Measurements from ENCODE around the gene SOCS6. TPM values are rescaled to one million over a fixed set of nuclear protein-coding genes. Genes with fewer than 3 reads are reported as not detected.
"Not testable (repeated sequence)": the region's sequence is repeated elsewhere in the genome, so short reads cannot be mapped to it uniquely, and the experiment has no call there.

SOCS6 gene
- total and polyA plus RNA-seq, 2 experiments from 2014 or later: 14.4 to 35.3 TPM

DNA sequence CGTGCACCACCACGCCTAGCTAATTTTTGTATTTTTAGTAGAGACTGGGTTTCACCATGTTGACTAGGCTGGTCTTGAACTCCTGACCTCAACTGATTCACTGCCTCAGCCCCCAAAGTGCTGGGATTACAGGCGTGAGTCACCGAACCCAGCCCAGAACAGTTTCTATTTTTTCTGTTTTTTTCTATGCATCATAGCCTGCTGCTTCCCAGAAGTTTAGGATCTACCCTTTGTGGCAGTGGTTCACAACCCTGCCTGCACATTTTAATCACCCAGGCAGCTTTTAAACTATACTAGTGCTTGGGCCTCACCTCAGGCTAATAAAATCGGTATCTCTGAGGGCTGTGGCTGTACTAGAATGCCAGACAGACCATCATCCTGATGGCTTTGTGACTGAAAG is 39.7 kb upstream of the SOCS6 start:
- Histone ChIP-seq H3K27me3 (no peaks in the 10 kb centered on the region), H3K4me2 (no peak overlapping the region), H3K4me1 (ENCODE audit: insufficient read depth) (no peaks in the 10 kb centered on the region), H2AFZ (no peak overlapping the region), H3K4me3 (no peak overlapping the region), H4K20me1 (ENCODE audit: insufficient read depth, poor library complexity, severe bottlenecking) (no peaks in the 10 kb centered on the region), H3K79me2 (no peaks in the 10 kb centered on the region), H3K27ac (no peak overlapping the region), H3K9me3 (ENCODE audit: low read depth) (no peaks in the 10 kb centered on the region), H3K9me2 (replicated peaks; ENCODE audit: insufficient read depth) (no peaks in the 10 kb centered on the region), H3K36me3 (replicated peaks; ENCODE audit: insufficient read depth, low read depth) (no peaks in the 10 kb centered on the region)
- TF ChIP-seq EZH2phosphoT487 (IDR thresholded peaks at IDR 0.05; ENCODE audit: low read depth, severe bottlenecking, unreplicated experiment) (no peak), EZH2 (IDR thresholded peaks at IDR 0.05; ENCODE audit: borderline replicate concordance) (no peak)
- TF ChIP-seq, protein P1, sequence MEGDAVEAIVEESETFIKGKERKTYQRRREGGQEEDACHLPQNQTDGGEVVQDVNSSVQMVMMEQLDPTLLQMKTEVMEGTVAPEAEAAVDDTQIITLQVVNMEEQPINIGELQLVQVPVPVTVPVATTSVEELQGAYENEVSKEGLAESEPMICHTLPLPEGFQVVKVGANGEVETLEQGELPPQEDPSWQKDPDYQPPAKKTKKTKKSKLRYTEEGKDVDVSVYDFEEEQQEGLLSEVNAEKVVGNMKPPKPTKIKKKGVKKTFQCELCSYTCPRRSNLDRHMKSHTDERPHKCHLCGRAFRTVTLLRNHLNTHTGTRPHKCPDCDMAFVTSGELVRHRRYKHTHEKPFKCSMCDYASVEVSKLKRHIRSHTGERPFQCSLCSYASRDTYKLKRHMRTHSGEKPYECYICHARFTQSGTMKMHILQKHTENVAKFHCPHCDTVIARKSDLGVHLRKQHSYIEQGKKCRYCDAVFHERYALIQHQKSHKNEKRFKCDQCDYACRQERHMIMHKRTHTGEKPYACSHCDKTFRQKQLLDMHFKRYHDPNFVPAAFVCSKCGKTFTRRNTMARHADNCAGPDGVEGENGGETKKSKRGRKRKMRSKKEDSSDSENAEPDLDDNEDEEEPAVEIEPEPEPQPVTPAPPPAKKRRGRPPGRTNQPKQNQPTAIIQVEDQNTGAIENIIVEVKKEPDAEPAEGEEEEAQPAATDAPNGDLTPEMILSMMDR (IDR thresholded peaks at IDR 0.05; ENCODE audit: poor library complexity): no peak
- DNase-seq (ENCODE audit: low spot score): no peak
- WGBS (ENCODE audit: low lambda C conversion rate, missing lambda C conversion rate): 79% methylated on average over 5 of the region's 5 CpGs

DNA sequence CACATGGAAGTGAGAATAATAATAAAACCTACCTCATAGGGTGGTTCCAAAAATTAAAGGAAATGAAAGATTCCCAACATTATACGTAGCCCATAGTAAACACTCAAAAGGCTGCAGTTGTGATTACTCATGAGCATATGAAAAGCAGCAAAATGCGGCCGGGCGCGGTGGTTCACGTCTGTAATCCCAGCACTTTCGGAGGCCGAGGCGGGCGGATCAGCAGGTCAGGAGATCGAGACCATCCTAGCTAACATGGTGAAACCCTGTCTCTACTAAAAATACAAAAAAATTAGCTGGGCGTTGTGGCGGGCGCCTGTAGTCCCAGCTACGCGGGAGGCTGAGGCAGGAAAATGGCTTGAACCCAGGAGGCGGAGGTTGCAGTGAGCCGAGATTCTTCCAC is 39.0 kb upstream of the SOCS6 start:
- not testable (repeated sequence) for H3K79me2 ChIP-seq; H4K20me1 ChIP-seq (ENCODE audit: insufficient read depth, poor library complexity, severe bottlenecking); H3K27ac ChIP-seq; H3K9me2 ChIP-seq (replicated peaks; ENCODE audit: insufficient read depth); H3K4me1 ChIP-seq (ENCODE audit: insufficient read depth); H3K4me2 ChIP-seq; H3K4me3 ChIP-seq; DNase-seq (ENCODE audit: low spot score); H3K9me3 ChIP-seq (ENCODE audit: low read depth); H3K36me3 ChIP-seq (replicated peaks; ENCODE audit: insufficient read depth, low read depth); H2AFZ ChIP-seq; H3K27me3 ChIP-seq
- WGBS (ENCODE audit: low lambda C conversion rate, missing lambda C conversion rate): 92% methylated on average over 18 of the region's 18 CpGs

DNA sequence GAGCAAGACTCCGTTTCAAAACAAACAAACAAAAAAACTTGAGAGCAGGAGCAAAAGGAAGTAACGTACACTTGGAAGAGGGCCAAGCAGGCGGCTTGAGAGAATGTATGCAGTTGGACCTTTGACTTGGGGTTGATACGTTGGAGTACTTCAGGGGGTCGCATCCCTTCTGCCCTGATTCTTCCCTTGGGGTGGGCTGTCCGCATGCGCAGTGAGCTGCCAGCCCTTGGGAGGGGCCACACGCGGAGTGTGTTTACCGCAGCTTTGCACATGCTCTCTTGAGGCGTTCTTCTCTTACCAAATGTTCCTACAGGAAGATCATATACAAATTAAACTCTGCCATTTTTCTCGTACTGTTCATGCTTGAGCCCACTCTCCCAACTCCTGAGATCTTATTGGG is 38.1 kb upstream of the SOCS6 start:
- Histone ChIP-seq H3K79me2 (no peaks in the 10 kb centered on the region), H4K20me1 (ENCODE audit: insufficient read depth, poor library complexity, severe bottlenecking) (no peaks in the 10 kb centered on the region), H3K27me3 (no peaks in the 10 kb centered on the region), H3K4me1 (ENCODE audit: insufficient read depth) (no peaks in the 10 kb centered on the region), H3K27ac (no peak overlapping the region), H3K4me3 (no peak overlapping the region), H3K36me3 (replicated peaks; ENCODE audit: insufficient read depth, low read depth) (no peaks in the 10 kb centered on the region), H3K4me2 (no peak overlapping the region), H3K9me2 (replicated peaks; ENCODE audit: insufficient read depth) (no peaks in the 10 kb centered on the region), H3K9me3 (ENCODE audit: low read depth) (no peaks in the 10 kb centered on the region), H2AFZ (no peak overlapping the region)
- no peak for DNase-seq (ENCODE audit: low spot score)
- WGBS (ENCODE audit: low lambda C conversion rate, missing lambda C conversion rate): 96% methylated on average over 12 of the region's 12 CpGs
- TF ChIP-seq EZH2 (IDR thresholded peaks at IDR 0.05; ENCODE audit: borderline replicate concordance) (no peak), EZH2phosphoT487 (IDR thresholded peaks at IDR 0.05; ENCODE audit: low read depth, severe bottlenecking, unreplicated experiment) (no peak)
- TF ChIP-seq, protein P1 (IDR thresholded peaks at IDR 0.05; ENCODE audit: poor library complexity): no peak

DNA sequence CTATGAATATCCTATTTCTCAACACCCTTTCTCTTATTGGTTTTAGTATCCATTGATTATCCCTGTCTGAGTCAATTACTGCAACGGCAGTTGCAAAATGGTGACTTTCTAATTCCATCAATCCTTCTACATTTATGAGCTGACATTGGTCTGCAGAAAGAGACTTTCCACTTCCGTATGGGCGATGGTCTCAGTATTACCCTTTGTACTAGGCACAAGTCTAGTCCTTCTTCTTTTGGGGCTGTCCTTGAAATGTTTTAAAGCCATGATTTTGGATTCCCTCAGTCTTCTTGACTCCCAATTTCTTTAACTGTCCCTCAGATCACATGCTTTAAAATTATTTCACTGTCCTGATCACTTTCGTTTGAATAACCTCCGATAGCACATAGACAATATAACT is 32.7 kb upstream of the SOCS6 start:
- no peaks in the 10 kb centered on the region for H4K20me1 ChIP-seq (ENCODE audit: insufficient read depth, poor library complexity, severe bottlenecking)
- H3K79me2 ChIP-seq: no peaks in the 10 kb centered on the region
- H3K4me2 ChIP-seq: no peak overlapping the region
- no peak for DNase-seq (ENCODE audit: low spot score)
- H3K4me3 ChIP-seq: no peak overlapping the region
- no peaks in the 10 kb centered on the region for H3K9me2 ChIP-seq (replicated peaks; ENCODE audit: insufficient read depth)
- TF ChIP-seq EZH2 (IDR thresholded peaks at IDR 0.05; ENCODE audit: borderline replicate concordance) (no peak), EZH2phosphoT487 (IDR thresholded peaks at IDR 0.05; ENCODE audit: low read depth, severe bottlenecking, unreplicated experiment) (no peak)
- TF ChIP-seq, protein P1 (IDR thresholded peaks at IDR 0.05; ENCODE audit: poor library complexity): no peak
- no peaks in the 10 kb centered on the region for H3K9me3 ChIP-seq (ENCODE audit: low read depth)
- no peaks in the 10 kb centered on the region for H3K4me1 ChIP-seq (ENCODE audit: insufficient read depth)
- no peaks in the 10 kb centered on the region for H3K36me3 ChIP-seq (replicated peaks; ENCODE audit: insufficient read depth, low read depth)
- 95% methylated on average over 5 of the region's 5 CpGs for WGBS (ENCODE audit: low lambda C conversion rate, missing lambda C conversion rate)
- H2AFZ ChIP-seq: no peak overlapping the region
- no peaks in the 10 kb centered on the region for H3K27me3 ChIP-seq
- no peak overlapping the region for H3K27ac ChIP-seq
